Measurements from ENCODE around the gene SLC23A2.

Gene SLC23A2

DNA sequence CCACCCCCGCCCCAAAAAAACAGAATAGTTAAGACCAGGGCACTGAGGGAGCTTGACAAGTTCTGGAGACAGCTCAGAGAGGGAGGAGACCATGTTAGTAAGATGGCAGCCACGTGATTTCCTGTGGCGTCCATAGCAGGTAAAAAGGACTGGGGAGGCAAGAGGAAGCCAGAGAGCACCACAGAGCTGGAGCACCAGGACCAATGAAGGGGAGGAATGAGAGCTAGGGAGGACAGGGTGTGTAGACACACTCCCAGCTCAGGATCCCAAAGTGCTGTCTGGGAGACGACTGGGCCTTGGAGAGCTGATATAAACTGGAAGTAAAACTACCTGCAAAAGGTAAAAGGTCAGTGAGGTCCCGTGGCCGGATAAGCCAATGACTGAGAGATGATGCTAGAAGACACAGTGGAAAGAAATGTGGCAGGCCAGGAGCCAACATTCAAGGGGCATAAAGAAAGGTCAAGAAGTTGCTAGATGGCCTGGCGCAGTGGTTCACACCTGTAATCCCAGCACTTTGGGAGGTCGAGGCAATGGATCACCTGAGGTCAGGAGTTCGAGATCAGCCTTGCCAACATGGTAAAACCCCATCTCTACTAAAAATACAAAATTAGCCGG lies 39.0 kb downstream of the SLC23A2 start:
- DNase-seq: no peak

DNA sequence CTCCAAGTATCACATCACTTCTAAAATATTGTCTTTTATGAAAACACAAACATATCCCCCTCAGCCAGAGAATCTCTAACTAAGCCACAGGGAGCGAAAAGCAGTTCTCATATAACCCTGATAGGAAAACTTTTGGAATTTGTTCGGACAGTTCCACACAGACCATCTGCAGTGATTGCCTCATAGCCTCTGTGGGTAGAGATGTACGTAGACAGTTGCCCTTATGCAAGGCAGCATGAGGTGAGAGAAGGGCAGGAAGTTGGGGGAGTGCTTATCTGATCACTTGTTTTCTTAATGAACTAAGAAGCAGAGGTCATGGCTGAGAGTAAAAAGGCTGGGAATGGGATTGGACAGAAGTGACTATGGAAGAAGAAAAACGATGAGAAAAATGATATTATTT lies 39.6 kb downstream of the SLC23A2 start:
- no peak for DNase-seq

DNA sequence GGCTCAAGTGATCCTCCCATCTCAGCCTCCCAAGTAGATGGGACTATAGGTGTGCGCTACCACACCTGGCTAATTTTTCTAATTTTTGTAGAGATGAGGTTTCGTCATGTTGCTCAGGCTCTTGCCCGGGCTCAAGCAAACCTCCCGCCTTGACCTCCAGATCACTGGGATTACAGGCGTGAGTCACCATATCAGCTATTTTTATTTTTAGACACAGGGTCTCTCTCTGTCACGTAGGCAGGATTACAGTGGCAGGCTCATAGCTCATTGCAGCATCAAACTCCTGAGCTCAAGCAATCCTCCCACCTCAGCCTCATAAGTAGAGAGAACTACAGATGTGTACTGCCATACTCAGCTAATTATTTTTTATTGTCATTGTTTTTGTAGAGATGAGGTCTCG lies 41.7 kb downstream of the SLC23A2 start:
- DNase-seq: no peak

DNA sequence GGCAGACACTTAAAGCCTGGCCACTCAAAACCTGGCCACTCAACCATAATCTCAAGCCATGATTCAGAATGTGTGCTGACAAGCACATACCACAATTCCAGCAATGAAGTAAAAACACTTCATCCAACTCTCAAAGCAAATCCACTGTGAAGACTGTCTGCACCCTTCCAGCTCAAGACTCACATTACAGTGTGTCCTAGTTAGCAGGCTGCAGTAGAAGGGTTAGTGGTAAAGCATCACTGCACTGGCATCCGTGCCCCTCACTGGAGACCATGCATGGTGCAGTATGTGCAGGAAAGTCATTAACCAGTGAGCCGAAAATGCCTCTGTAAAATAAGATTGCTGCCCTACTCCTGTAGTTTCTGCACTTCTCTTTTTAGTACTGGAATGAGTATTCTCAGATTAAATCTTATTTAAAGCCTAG lies 43.4 kb downstream of the SLC23A2 start:
- DNase-seq: no peak

DNA sequence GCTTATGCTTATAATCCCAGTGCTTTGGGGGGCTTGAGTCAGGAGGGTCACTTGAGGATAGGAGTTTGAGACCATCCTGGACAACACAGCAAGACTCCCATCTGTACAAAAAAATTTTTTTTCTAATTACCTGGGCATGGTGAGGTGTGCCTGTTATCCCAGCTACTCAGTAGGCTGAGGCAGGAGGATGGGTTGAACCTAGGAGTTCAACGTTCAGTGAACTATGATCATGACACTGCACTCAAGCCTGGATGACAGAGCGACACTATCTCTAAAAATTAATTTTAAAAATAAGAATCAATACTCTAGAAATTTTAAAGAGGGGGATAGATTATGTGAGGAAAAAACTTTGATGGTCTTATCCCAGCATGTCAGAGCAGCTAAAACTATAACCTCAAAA lies 44.1 kb downstream of the SLC23A2 start:
- DNase-seq: no peak

DNA sequence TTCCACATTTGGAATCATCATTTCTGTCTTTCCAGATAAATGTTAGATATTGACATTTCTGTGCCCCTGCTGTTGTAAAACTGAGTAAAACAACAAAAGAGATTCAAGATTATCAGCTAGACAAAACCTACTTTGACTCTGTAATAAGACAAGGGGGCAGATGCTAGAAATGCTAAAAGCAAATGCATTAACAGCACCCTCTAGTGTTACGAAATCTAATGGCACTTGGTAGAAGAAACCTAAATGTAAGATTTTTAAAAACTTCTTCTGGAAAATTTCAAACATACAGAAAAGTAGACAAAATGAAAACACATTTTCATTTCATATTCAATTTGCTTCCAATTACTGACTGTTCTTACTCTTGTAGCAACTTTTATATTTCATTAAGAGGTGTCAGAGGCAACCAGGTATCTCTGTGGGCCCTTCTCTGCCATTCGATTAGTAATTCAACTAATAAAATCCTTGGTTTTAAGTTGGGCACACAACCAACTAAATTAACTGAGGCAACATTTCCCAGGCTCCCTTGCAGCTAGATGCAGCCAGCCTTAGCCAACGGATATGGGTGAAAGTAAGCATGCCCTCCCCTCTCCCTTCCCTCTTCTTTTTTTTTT lies 45.0 kb downstream of the SLC23A2 start:
- peak; percentile 72 for DNase-seq

DNA sequence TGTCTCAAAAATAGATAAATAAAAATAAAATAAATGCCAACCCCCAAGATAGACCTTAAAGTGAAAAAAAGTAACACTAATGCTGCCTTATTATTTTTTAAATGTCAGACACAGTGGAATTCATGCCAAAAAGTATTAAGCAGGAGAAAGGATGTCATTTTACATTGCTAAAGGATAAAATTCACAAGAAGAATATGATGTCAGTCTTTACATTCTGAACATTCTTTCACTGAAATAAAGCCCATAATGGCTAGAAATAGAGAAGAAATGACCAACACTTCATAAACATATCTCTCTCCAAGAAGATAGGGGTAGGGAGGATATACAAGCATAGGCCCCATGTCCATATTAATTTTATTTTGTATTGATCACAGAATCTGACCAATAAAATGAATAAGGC lies 47.4 kb downstream of the SLC23A2 start:
- DNase-seq: no peak

DNA sequence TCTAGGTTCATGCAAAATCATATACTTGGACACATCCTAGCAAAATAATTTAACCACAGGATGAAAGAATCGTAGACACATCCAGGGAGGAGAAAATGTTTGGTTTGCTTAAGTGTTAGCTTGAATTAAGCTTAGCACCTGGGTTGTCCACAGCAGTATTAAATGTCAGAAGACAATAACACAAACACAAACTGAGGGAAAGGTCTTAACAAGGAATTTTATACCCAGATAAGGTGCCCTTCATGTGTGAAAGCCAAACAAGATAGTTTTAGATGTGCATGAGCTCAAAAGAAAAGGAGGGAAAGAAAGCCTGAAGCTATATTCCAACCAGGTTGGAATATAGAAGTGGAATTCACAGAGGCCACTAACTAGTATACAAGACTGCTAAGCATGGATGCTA lies 49.1 kb downstream of the SLC23A2 start:
- DNase-seq: no peak

DNA sequence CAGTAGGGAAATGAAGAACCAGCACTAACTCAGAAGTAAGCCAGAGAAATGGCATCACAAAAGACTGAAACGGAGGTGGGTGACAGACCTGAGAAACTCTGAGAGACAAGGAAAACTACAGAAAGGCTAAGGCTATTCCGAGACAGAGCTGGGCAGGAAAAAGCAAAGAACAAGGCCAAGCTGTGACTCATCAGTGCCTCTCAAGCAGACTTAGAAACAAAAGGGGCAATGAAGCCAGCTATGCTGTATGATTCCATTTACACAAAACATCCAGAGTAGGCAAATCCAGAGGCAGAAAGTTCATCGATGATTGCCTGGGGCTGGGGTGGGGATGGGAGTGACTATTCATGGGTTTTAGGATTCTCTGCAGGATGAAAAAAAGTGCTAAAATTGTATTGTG lies 50.0 kb downstream of the SLC23A2 start:
- DNase-seq: no peak

DNA sequence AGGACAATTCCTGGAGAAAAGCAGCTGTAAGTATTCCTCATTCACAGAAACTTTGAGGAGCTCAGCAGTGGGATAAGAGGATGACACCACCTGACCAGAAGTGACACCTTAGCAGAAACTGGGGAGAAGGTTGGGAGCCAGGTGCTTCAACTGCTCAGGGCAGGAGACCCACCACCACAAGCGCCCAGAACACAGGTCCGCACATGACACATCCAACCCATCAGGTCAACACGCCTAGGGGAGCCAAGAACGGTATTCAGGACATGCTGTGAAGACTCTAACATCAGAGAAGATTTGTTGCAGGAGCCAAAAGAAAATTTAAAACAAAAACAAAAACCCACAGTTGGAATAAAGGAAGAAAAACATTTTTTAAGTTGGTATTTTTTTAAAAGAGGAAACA lies 50.5 kb downstream of the SLC23A2 start:
- no peak for DNase-seq

DNA sequence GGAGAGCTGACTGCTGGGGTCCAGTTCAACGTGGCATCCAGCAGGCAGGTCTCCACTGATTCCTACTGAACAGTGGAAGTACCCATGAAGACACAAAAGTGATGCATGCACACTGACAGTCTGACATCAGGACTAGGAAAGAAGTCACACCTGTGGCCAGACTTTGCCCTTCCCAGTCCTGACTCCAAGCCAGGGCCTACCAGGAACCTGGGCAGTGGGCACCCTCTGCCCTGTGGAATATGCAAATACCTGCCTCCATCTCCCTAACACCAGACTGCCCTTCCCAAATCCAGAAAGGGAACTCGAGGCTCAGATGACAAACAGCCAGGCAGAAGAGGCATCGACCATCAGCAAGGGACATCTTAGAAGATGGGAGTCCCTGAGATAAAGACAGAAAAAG lies 50.9 kb downstream of the SLC23A2 start:
- no peak for DNase-seq

DNA sequence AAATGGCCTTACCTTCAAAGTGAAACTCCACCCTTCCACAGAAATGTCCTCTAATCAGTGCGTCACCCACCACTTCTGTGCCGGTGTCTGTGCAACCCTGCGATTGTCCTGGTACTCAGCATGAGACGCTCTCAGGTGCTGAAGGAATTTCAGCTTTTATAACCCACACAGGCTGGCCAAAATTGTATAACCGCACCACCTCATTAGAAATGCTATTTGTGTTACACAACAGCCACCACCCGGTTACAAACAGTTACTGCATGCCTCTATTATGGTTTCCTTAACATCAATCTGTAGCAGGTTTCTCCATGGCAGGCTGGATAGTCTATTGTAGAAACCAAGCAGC lies 51.5 kb downstream of the SLC23A2 start:
- peak; percentile 12 for DNase-seq

DNA sequence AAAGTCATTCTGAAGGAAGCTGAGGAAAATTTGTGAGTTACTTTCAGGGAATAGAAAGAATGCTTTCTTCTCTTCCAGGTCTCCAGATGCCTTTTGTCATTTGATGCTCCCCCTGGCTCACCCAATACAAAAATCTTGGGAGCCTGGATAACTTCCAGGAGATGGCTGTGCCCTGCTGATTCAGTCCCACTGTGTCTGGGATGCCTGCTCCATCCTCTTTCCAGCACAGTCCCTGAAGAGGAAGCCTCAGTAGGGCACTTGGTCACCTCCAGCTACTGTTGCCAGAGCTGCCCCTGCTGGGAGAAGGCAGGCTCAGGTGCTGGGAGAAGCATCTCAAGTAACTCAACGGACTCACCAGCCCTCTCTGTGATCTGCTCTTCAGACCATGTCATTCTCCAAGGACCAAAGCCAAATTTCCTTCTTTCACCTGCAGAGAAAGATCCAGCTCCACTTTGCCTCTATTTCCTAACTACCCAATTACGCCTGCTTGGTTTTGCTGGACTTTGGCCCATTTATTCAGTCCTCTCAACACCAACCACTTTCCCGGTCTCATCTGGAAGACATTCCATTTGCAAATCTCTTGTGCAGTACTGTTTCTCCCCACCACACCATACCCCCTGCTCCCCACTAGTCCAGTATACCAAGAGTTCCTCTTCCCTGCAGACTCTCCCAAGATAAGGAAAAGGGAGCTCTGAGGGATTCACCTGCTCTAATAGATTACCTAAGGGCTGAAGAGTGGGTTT lies 53.3 kb downstream of the SLC23A2 start:
- DNase-seq: no peak

DNA sequence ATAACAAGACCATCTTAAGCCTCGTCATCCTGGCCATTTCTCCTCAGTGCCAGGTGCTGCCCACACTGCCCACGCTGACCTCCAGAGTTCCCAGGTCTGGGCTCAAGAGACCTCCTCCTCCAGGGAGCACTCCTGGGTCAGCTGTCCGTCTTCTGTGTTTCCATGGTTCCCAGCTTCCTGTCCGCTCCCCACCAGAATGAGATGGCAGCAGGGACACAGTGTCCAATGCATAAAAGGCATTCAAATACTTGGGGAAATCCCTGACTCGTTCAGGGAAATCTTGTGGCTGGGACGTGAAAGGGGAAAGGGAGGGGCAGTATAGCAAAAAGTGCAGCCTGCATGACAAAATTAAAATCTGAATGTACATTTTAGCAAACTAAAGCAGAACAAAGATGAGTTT lies 54.3 kb downstream of the SLC23A2 start:
- no peak for DNase-seq

DNA sequence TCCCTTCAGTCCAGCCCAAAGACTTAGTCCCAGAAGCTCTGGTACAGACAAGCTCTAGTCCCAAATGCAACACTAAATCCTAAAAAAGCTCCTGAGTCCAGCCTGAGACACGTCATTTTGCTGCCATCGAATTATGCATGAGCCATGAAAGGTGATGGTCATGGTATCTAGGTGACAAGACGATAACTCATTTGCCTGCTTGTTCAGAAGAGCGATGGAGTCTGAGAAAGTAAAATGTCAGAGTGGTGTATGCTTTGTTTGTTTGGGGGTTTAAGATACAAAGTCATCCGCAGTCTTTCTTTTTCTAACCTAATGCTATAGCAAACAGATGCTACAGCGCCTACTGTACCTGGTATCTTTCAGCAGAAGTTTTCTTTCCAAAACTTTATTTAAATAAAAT lies 54.7 kb downstream of the SLC23A2 start:
- no peak for DNase-seq

DNA sequence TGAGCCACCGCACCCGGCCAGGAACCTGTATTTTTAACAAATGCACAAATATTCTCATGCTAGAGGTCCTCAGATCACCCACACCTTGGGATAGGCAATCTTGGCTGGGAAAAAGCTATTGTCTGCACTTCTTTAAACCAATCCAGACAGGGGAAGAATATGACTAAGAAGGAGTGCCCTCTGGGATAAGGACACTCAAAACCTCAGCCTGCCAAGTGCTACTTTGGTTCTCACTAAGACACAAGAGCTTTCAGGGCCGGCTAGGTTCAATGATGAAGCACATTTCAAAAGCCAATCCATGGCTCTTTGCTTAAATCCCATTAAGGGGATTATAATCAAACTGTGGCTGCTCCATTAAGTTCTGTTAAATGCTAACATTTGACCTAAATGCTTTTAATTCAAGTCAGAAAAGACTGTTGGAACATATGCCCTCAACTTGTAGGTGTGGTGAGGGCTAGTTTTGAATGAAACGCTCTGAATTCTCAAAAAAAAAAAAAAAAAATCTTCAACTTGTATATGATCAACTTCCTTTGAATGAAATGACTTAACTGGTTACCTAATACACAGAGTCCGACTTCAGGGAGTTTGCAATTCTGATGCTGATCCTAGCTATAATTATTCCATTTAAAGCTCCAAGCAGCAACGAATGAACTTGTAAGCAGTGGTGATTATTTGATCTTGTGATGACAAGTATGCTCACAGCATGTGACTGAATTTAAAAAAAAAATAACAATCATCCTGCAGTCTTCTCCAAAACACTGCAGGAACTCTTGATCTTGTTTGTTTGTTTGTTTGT lies 56.6 kb downstream of the SLC23A2 start:
- no peak for DNase-seq

DNA sequence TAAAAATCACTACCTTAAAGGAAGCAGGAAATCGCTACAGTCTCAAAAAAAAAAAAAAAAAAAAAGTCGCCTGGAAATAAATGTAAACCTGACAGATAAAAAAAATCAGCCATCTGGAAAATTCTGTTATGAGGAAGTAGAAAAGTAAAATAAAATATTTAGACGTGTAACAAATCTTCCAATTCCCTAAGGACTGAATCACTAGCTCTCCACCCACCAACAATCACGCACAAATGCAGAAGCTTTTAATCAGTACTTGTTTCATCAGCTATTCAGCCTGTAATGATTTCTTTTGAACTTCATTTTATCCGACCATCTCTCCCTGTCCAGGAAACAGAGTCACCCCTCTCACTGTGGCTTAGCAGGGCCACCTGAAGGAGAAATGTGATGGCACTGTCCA lies 59.0 kb downstream of the SLC23A2 start:
- no peak for DNase-seq

DNA sequence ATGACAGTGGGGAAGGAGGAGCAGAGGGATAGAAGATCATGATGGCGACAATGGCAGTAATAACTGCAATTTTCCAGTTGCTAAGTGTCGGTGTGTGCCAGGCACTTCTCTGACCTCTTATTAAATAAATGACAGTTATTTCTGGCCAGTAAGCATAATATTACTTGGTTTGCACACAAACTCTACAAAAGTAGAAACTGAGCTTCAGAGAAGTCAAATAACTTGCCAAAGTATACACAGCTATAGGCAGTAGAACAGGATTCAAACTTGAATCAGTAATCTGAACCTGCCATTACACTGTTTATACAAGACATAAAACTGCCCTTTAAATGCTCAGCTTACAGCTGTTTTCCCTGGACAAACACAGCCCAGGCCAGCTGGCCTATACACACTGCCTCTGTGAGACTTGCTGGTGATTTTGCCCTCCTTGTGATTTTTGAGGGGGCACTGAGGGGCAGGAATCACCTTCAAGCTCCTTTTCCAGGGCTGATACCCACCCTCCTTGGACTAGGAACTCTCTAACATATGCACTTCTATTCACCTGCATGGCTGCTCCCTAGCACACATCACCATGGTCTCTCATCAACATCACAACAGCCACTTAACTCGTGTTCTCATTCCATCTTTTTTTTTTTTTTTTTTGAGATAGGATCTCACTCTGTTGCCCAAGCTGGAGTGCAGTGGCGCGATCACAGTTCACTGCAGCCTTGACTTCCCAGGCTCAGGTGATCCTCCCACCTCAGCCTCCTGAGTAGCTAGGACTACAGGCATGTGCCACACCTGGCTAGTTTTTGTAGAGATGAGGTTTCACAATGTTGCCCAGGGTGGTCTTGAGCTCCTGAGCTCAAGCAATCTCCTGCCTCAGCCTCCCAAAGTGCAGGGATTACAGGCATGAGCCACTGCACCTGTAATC lies 63.6 kb downstream of the SLC23A2 start:
- DNase-seq: no peak

DNA sequence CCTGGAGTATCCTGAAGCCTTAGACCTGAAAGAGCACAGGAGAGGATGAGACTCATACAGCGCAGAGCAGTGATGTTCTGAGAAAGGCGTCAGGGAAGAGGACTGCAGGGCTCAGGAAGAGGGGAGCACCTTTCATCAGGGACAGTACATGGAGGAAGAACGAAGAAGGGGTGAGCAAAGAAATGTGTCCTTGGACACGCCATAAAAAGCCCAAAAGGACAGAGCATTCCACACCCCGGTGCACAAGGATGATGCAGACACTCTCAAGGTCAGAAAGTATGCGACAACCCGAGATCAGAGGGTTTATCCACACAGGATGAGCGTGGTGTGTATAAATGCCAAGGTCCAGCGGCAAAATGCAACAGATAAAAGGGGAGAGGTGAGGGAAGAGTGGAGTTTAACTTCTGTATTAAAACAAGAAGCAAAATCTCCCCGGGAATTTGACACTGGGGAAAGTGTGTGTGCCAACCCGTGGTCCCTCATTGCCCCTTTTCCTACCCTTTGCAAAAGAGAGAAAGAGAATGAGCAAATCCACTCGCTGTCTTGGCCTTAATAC lies 64.4 kb downstream of the SLC23A2 start:
- no peak for DNase-seq

DNA sequence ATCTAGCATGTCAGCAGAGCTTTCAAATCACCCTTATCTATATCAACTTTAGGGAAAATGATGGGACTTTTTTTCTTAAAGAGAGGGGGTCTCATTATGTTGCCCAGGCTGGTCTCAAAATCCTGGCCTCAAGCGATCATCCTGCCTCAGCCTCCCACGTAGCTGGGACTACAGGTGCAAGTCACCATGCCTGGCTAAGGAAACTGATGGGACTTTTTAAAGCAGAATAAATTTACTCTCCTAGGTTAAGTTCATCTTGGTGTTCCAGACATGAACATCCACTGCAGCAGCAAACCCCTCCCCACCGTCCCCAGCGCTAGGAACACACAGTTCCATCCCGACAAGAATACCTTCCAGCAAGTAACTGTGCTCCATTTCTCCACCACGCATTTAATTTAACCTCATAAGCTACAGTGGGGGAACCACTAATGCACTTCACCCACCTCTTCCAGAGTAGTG lies 64.9 kb downstream of the SLC23A2 start:
- no peak for DNase-seq

DNA sequence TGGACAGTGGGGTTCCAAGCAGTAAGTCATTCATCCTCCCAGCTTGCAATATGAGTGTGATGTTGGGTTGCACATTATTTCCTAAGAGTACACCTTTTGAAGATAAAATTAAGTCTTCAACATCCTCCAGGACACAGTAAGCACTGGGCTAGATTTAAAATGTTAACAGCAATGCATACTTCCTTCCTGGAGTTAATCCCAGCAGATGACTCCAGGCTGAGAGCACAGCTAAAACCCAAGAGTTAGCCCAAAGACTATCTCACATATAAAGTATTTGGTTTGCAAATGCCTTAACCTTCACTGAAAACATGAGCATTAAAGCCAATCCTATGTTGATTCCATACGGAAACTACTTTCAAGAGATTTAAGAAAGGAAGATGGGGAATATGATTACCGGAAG lies 69.2 kb downstream of the SLC23A2 start:
- DNase-seq: no peak

DNA sequence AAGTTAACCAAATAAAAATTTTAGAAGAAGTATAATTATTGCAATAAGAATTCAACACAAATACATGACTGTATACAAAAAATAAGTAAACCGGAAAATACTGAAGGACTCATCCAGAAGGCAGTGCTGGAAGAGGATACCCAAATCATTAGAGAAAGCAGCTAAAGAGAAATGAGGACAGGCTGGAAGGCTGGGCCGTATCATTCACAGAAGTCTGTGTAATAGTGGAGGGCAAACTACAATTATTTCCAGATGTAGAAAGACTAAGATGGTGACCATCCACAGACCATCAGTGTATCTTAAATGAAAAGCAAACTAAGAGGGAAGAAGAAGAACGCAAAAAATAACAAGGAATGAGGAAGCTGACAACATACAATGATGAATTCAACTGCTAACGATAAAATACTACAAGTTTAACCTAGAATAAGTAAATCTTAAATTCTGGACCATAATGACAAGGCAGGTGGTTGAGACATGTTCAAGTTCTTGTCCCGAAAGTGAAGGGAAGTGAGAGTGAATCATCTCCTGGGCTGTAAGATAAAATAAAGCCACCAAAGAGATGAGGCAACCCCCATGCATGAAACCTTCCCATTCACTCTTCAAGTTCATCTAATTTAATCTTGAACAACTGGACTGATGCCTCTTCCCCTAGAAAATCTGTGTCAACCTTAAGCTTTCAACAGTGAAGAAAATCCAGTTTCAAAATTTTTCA lies 71.5 kb downstream of the SLC23A2 start:
- no peak for DNase-seq

Data from RPMI8226 (cell line).